GM04503 (cell line): ENCODE results near the gene DLG1.
"Not testable (repeated sequence)": the region's sequence is repeated elsewhere in the genome, so short reads cannot be mapped to it uniquely, and the experiment has no call there.

Experiments
- DNase-seq: peaks from one replicate; pipeline ENCODE4 v3.0.0-alpha.2; 2012; ENCODE audit warnings: low read depth

DLG1 gene

GRCh38 chr3:197286678-197287077, 11.7 kb downstream of the DLG1 start:
- no peak for DNase-seq

- no peak for DNase-seq
Observed at GRCh38 chr3:197285557-197285956, 12.9 kb downstream of the DLG1 start.

- DNase-seq = no peak
Observed at GRCh38 chr3:197283045-197283444, 15.4 kb downstream of the DLG1 start.

- DNase-seq = no peak
Observed at GRCh38 chr3:197281849-197282248, 16.6 kb downstream of the DLG1 start.

GRCh38 chr3:197280156-197280555, 18.3 kb downstream of the DLG1 start:
- DNase-seq = no peak

- no peak for DNase-seq
Observed at GRCh38 chr3:197278933-197279332, 19.5 kb downstream of the DLG1 start.

GRCh38 chr3:197276808-197277207, 21.6 kb downstream of the DLG1 start:
- DNase-seq = not testable (repeated sequence)

- no peak for DNase-seq
Observed at GRCh38 chr3:197270558-197271317, 27.7 kb downstream of the DLG1 start.

GRCh38 chr3:197269024-197269423, 29.4 kb downstream of the DLG1 start:
- DNase-seq = no peak

- DNase-seq = no peak
Observed at GRCh38 chr3:197268294-197268693, 30.1 kb downstream of the DLG1 start.

GRCh38 chr3:197266331-197266730, 32.1 kb downstream of the DLG1 start:
- no peak for DNase-seq

- DNase-seq = no peak
Observed at GRCh38 chr3:197262709-197263108, 35.7 kb downstream of the DLG1 start.

- no peak for DNase-seq
Observed at GRCh38 chr3:197261164-197261509, 37.3 kb downstream of the DLG1 start.

GRCh38 chr3:197260491-197261163, 37.8 kb downstream of the DLG1 start:
- no peak for DNase-seq

- DNase-seq = no peak
Observed at GRCh38 chr3:197259096-197259495, 39.3 kb downstream of the DLG1 start.

GRCh38 chr3:197258168-197258755, 40.1 kb downstream of the DLG1 start:
- no peak for DNase-seq

GRCh38 chr3:197257711-197258110, 40.7 kb downstream of the DLG1 start:
- DNase-seq = no peak

- no peak for DNase-seq
Observed at GRCh38 chr3:197256836-197257444, 41.5 kb downstream of the DLG1 start.

GRCh38 chr3:197256104-197256503, 42.3 kb downstream of the DLG1 start:
- no peak for DNase-seq

GRCh38 chr3:197253238-197253947, 45.0 kb downstream of the DLG1 start:
- no peak for DNase-seq

GRCh38 chr3:197249542-197249941, 48.9 kb downstream of the DLG1 start:
- no peak for DNase-seq

GRCh38 chr3:197248341-197248740, 50.1 kb downstream of the DLG1 start:
- DNase-seq = no peak
